ENCODE results near the gene KMT2A.

GRCh38 chr11:118569670-118570069 is 133.4 kb downstream of the KMT2A start:
- TF ChIP-seq EGR1 (IDR thresholded peaks at IDR 0.05), result no peak
- TF ChIP-seq EP300 (IDR thresholded peaks at IDR 0.05; ENCODE audit: borderline replicate concordance), result no peak
- TF ChIP-seq, protein P1, sequence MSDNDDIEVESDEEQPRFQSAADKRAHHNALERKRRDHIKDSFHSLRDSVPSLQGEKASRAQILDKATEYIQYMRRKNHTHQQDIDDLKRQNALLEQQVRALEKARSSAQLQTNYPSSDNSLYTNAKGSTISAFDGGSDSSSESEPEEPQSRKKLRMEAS (IDR thresholded peaks at IDR 0.05), result no peak
- no peak for TF ChIP-seq FOXM1 (IDR thresholded peaks at IDR 0.05; ENCODE audit: borderline replicate concordance, low read depth)
- TF ChIP-seq REST (IDR thresholded peaks at IDR 0.05; ENCODE audit: low read depth), result no peak
- no peak for TF ChIP-seq ZBTB7A (IDR thresholded peaks at IDR 0.05; ENCODE audit: low read depth)
- no peak for TF ChIP-seq CREB1 (IDR thresholded peaks at IDR 0.05; ENCODE audit: low read depth)
- no peak for TF ChIP-seq NFIC (IDR thresholded peaks at IDR 0.05)
- no peak for TF ChIP-seq TCF12 (IDR thresholded peaks at IDR 0.05; ENCODE audit: low read depth)
- TF ChIP-seq RAD21 (IDR thresholded peaks at IDR 0.05; ENCODE audit: low read depth), result no peak
- TF ChIP-seq YY1 (IDR thresholded peaks at IDR 0.05; ENCODE audit: low read depth), result no peak

Measured in Ishikawa (cell line).